HG03280 (cell line): ENCODE data around the gene PSMA2.
A peak's percentile ranks its signal among the peaks of the same experiment; 100 is the strongest.

Source experiments
- ATAC-seq: cut with Tn5 transposase; IDR thresholded peaks from one replicate; pipeline ENCODE4 v1.9.1; 2021; ENCODE audit warnings: mild to moderate bottlenecking, moderate library complexity; ENCODE audit not compliant: unreplicated experiment

The PSMA2 gene

DNA sequence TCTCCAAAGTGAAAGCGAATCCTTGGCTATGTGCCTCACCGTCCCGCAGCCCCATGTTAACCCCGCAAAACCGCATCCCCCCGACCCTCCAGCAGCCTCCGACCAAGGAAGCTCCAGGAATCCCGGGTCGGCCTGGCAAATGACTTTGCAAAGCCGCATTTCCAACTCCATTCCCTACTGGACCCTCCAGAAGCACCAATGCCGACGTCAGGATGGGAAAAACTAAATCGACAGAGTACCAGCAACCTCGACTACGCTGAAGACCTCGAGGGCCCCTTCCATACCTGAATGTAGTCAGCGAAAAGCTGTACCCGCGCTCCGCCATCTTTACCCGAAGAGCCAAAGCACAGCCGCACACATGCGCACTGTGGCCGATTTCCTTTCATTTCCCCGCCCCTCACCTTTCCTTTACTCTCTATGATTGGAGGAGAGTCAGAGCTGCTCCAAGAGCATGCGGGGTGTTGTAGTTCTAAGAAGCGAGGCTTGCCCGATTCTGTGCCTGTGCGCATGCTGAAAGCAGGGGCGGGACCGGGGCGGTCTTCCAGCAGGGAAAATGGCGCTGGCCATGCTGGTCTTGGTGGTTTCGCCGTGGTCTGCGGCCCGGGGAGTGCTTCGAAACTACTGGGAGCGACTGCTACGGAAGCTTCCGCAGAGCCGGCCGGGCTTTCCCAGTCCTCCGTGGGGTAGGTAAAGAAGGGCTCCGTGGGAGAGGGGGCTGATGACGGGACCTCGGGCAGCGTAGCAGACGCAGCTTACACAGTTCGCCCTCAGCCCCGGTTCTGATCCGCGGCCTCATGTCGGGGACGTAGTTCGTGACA, at the start of gene PSMA2, which contains the start of gene MRPL32:
TSS of gene PSMA2 (minus strand) at position 341 of the 818 bp plus-strand sequence. CDS start at position 325, 16 bp downstream.
TSS of gene MRPL32 (plus strand) at position 543 of the 818 bp plus-strand sequence. CDS start at position 554, 11 bp downstream.
- peak; percentile 100 for ATAC-seq

DNA sequence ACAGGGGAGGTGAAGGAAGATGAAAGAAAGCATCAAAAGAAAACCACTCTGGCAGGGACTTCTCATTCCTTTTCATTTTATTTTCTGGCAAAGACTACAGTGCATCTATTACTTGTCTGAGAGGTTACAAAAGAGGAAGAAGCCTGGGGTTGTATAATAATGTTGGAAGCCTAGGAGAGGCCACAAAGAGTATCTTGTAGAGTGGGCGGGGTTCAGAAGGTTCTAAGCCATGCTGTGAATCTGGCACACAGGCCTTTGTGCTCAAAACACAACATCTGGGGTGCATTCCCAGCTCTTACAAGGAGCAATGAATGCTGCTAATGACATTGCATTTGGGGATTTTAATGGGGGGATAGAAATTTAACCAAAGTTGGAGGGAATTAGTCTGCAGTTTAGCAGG, 49.6 kb upstream of the PSMA2 start:
- no peak for ATAC-seq

DNA sequence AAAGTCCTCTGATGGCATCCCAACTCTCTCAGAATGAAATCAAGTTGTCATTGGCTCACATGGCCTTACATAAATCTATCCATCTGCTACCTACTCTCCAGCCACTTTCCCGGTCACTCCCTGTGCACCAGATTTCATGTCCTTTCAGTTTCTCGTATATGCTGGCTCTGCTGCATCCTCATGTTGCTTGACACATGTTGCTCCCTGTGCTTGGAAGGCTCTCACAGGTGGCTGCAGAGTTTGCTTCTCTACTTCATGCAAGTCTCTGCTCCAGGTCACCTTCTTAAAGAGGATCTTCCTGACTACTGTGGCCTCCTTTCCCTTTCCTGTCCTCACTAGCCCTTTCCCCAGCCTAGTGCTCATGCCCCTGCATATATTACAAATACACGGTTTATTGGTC, 48.5 kb upstream of the PSMA2 start:
- ATAC-seq, result no peak

DNA sequence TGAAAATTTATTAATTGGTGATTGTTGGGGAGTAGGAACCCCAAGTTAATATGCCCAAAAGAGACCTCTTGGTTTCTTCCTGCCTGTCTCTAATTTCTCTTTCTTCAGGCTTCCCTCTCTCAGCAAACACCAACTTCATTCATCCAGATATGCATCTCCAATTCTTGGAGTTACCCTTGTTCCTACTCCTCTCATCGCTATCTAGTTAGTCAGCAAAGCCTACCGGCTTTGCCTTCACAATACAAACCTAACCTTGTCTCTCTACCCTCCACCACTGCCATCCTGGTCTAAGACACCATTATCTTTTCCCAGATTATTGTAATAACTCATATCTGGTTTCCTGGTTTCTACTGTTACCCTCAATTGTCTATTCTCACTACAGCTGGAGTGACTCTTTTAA, 48.1 kb upstream of the PSMA2 start:
- no peak for ATAC-seq

DNA sequence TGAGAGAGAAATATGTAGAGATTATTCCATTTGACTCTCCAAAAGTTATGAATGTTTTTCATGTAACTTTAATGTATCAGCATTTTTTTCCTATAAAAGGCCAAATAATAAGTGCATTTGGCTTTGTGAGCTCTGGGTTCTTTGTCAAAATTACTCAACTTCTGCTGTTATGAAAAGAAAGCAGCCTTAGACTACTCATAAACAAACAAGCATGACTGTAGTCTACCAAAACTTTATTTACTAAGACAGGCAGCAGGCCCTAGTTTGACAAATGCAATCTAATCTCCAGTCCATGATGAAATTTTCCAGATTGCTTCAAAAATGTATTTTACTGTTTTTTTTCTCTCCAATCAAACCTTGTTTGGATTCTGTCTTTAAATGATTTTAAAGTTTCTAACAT, 46.5 kb upstream of the PSMA2 start:
- ATAC-seq, result no peak

DNA sequence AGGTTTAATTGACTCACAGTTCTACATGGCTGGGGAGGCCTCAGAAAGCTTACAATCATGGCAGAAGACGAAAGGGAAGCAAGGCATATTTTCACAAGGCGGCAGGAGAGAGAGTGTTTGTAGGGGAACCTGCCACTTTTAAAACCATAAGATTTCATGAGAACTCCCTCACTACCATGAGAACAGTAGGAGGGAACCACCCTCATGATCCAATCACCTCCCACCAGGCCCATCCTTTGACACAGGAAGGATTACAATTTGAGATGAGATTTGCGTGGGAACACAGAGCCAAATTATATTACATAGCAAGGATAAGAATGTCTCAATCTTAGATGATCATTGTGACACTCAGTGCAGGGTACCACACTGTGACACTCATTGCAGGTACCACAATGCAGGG, 44.4 kb upstream of the PSMA2 start:
- no peak for ATAC-seq

DNA sequence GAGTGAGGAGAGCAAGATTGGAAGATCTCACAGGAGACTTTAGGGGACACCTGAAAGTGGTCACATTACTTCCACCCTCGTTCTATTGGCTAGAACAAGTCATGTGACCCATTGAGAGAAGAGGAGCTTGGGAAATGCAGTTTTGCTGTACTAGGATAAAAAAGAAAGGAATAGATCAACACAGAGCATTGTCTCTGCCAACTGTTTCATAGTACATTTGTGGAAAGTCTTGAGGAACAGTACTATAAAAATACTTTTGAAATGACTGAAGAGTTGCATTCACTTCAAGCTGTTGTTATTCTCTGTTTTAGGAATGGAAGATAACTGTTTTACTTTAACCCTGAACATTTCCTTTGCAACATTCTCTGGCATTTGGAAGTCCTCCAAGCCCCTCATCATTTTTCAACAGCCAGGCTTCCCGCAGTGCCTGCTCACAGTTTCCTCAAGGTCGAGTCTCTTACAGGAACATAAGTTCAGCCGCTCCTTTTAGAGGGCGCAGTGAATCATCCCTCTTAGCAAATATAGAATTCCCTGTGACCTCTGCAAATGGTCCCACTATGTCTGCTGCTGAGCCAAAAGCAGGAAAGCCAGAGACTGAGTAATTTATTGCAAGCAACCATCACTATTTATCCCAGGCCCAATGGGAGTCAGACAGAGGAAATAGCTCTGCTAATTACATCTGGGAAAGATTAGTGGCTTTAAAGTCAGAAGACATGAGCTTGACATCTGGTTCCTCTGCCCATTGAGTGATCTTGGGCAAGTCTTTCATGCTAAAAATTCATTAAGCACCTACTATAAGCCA, 40.9 kb upstream of the PSMA2 start:
- ATAC-seq, result no peak

DNA sequence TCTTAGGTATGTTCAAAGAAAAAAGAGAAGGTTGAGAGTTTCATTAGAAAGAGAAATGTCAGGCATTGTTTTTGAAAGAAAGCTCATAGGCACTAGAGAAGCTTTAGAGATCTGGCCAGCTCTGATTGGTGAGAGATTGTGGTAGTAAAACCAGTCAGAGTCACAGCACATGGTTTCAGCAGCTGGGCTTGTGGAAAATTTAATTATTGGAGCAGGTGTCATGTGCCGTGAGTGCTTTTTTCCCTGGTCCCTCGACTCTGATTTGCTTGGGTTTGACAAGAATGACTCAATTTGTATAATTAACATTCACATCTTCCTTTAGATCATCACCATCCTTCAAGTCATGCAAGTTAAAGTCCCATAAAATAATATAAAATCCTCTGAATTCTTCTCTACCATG, 35.4 kb upstream of the PSMA2 start:
- ATAC-seq, result no peak

DNA sequence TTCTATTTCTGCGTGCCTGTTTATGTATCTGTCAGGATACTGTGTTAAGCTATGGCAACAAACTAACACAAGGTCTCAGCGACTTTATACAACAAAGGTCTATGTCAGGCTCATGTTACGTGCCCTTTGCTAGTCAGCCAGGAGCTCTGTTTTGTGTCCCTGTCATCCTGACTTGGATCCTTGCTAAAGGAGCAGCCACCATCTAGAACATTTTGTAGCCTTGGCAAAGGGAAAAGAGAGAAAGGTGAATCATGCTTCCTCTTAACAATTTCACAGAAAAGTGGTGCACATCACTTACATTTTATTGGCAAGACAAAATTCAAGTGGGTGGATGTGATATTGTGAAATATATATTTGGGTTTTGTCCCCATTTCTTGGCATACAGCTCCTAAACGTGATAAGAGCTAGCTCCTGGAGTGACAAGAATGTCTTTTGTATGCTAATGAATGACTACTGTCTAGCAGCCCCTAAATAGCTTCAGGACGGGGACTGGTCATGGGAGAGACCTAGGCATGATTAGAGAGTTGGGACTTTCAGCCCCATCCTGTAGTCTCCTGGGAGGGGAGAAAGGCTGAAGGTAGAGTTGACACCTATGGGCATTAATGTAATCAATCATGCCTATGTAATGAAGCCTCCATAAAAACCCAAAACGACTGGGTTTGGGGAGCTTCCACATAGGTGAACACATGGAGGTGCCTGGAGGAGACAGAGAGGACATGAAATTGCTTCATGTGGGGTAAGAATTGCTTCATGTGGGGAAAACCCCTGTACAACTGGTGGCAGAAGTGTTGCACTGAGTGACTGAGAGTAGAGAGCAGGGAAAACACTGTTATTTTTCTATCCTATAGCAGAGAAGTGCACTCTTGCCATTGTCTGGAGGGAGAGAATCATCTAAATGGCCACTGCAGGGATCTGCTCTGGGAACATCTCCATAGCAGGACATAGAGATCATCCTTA, 33.2 kb upstream of the PSMA2 start:
- no peak for ATAC-seq

DNA sequence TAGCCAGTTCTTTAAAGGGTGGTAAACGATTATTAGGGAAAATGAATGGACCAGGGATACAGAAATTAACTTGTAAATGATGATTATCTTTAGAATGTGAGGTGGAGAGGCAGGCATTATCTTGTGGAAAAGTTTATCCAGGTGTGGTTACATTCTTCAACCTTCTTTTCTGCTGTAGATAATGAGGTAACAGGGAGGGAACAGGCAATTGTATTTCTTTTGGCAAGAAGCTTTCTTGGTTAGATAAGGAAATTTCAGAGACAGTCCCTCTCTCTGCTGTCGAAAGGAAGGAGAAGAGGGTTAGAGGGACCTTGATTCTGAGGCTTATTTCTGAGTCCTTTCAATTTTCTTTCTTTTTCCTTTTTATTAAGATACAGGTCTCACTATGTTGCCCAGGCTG, 32.3 kb upstream of the PSMA2 start:
- ATAC-seq, result no peak

DNA sequence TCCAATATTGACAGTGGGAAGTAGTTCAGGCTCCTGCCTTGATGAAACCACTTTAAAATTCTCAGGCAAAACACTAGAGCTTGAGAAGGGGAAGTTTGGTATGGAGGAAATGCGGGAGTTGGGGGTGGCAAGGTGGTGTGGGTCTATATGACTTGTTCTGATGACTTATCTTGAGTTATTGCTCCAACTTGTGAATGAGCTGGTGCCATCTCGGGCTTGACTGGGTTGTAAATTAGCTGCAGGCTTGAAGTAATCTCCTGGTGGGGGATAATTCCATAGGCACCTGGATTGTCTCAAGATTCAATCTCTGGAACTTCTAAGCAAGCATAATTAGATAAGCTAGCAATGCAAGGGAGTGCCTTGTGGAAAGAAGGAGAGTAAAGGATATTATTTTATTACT, 29.2 kb upstream of the PSMA2 start:
- no peak for ATAC-seq

DNA sequence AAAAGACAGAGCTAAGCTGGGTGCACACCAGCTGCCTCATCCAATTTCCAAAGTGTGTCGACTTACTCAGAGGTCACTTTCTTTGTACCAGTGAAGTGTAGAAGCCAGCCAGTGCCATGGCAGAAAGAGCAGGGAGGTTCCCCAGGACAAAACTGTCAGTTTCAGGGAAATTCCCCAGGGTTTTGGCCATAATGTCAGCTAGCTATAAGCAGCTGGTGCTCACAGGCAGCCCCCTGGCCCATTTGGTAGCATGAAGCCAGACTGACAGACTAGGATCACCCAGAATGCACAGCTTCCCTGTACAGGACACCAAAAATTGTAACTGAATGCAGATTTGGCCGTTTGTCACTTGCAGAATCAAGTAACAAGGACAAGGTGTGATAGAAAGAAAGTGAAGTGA, 28.8 kb upstream of the PSMA2 start:
- no peak for ATAC-seq

DNA sequence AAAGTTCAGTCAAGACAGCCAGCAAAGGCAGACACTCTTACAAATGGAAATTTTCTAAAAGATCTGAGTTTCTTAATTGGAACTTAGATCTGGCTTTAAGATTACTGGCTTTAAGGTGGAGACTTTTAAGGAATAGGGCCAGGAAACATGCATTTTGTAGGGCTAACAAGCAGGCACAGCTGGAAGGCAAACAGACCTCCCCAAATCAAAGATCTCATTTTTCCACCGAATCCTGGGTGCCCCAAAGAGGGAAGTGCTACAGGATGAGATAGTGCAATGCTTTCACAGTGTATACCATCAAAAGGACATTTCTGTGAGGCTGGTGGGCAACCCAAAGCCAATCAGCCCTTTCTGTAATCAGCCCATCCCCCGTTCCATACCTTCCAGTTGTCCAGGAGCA, 27.6 kb upstream of the PSMA2 start:
- no peak for ATAC-seq

DNA sequence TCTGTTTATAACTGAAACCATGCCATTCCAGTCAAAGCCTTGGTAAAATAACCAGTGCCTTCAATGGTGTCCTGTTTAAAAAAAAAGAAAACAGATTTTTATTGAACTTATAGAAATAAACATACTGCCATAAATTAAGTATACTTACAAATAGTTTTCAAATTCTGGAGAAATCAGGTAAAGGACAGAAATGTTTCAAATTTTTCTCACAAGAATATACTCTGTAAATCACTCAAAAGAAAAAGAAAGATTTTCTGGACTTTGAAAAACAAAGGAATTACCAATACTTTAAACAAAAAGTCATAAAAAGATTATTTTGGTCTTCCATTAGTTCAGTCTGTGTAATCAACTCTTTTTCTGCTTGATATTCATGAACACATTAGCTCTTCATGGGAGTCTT, 24.1 kb upstream of the PSMA2 start:
- no peak for ATAC-seq

DNA sequence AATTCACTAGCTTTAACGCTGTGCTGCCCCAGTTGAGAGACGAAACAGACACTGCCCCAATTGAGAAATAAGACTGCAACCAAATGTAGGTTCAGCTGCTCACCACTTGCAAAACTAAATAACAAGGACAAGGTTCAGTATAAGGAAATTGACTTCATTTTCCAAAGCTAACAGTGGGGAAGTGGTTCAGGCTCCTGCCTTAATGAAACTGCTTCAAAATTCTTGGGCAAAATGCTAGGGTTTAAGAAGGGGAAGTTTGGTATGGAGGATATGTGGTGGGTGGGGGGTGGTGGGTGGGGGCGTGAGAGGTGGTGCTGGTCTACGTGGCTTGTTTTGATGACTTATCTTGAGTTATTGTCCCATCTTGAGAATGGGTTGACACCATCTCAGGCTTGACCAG, 22.0 kb upstream of the PSMA2 start:
- no peak for ATAC-seq

DNA sequence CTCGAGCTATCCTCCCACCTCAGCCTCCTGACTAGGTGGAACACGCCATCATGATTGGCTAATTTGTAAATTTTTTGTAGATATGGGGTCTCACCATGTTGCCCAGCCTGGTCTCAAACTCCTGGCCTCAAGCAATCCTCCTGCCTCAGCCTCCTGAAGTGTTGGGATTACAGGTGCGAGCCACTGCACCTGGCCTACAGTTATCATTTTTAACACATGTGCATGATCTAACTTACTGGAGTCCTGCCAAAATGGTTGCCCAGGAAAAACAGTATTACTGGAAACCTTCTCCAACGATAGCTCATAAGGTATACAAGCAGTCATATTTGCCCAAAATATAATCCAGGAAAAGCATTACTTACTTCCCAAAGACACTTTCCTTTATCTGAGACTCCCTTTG, 20.4 kb upstream of the PSMA2 start:
- no peak for ATAC-seq

DNA sequence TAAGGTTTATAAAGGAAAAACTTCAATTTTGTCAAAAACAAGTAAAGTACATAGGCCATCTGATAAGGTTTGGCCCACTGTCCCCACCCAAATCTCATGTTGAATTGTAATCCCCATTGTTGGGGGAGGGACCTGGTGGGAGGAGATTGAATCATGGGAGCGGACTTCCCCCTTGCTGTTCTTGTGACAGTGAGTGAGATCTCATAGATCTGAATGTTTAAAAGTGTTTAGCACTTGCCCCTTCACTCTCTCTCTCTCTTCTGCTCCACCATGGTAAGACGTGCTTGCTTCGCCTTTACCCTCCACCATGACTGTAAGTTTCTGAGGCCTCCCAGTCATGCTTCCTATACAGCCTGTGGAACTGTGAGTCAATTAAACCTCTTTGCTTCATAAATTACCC, 18.4 kb upstream of the PSMA2 start:
- ATAC-seq, result no peak

DNA sequence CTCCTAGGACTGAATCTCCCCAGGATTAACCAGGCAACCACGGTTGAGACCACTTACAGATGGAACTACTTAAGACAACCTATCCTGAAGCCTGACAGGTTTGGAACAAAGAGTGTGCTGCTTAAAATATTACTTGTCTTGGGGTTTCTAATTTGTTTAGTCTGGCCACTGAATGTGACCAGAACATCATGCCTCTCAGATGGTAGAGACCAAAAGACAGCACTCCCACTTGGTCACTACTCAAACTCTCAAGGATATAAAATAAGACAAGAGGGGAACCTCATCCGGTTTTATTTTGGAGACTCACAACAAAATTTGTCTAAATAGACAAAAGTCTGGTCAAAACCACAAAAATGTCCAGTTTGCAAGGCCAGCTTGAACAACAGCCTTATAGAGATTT, 15.5 kb upstream of the PSMA2 start:
- ATAC-seq, result no peak

DNA sequence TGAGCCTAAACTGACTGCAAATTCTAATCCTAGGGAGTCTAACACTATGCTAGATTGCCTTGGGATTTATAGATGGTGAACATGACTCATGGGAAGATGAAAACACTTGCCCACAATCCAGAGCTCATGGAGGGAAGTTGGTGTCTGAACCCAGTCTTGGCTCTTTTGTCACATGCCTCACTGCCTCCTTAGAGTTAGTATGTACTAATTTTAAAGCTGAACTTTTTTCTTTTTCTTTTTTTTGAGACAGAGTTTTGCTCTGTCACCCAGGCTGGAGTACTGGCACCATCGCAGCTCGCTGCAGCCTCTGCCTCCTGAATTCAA, 14.6 kb upstream of the PSMA2 start:
- ATAC-seq, result no peak

DNA sequence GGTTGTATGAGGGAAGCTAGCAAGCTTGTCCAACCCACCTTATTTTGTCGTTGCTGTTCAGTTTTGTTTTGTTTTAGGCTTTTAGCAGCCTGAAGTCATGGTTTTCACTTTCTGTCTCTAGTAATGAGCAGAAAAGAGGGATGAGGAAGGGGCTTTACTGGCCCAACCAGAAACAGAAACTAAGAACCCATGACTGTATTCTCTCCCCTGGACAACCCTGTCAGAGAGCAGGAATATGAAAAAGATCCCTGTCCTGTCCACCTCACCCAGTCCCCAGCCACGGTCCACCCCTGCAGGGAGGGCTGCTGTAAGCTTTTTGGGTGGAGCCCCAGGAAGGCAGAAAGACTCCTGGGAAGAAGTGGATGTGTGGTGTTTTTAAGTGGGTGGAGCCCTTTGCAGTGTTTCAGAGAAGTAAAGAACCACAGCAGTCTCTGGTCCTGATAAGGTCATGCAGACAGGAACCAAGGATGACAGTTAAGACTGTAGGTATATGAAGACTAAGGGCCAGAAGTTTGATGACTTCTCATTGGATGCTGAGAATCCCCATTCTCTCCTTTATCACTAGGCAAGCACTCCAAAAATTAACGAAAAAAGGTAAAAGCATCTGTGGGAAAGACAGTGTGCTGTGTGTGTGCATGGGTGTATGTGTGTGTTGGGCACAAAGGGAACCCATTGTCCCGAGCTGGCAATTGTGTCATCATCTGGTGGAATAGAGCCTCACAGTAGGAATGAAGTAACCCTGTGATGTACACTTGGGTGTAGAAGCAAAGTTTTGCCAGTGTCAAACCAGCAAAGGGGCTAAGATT, 14.1 kb upstream of the PSMA2 start:
- peak; percentile 45 for ATAC-seq
